HG03457 (cell line): ENCODE results near the gene ARHGEF28.

Source experiments
- ATAC-seq: cut with Tn5 transposase; IDR thresholded peaks from one replicate; pipeline ENCODE4 v1.9.1; 2021; ENCODE audit warnings: moderate number of reproducible peaks; ENCODE audit not compliant: unreplicated experiment

Gene ARHGEF28

GRCh38 chr5:73952872-73953271 lies 326.9 kb downstream of the ARHGEF28 start:
- no peak for ATAC-seq

- ATAC-seq: no peak
These were observed 328.4 kb downstream of the ARHGEF28 start for GRCh38 chr5:73954381-73954780.

GRCh38 chr5:73955271-73955846 lies 329.4 kb downstream of the ARHGEF28 start:
- no peak for ATAC-seq

- no peak for ATAC-seq
These were observed 331.5 kb downstream of the ARHGEF28 start for GRCh38 chr5:73957397-73958001.

GRCh38 chr5:73958037-73958436 lies 332.0 kb downstream of the ARHGEF28 start:
- ATAC-seq: no peak

GRCh38 chr5:73960023-73960422 lies 334.0 kb downstream of the ARHGEF28 start:
- ATAC-seq: no peak

GRCh38 chr5:73960426-73960825 lies 334.4 kb downstream of the ARHGEF28 start:
- no peak for ATAC-seq

- no peak for ATAC-seq
These were observed 336.9 kb downstream of the ARHGEF28 start for GRCh38 chr5:73962801-73963425.

GRCh38 chr5:73964352-73964865 lies 338.4 kb downstream of the ARHGEF28 start:
- no peak for ATAC-seq

- no peak for ATAC-seq
These were observed 340.5 kb downstream of the ARHGEF28 start for GRCh38 chr5:73966451-73966850.

- no peak for ATAC-seq
These were observed 341.4 kb downstream of the ARHGEF28 start for GRCh38 chr5:73967347-73967746.

GRCh38 chr5:73968246-73968645 lies 342.2 kb downstream of the ARHGEF28 start:
- no peak for ATAC-seq

- no peak for ATAC-seq
These were observed 342.7 kb downstream of the ARHGEF28 start for GRCh38 chr5:73968729-73969128.

GRCh38 chr5:73969195-73970036 lies 343.4 kb downstream of the ARHGEF28 start:
- no peak for ATAC-seq

- no peak for ATAC-seq
These were observed 345.3 kb downstream of the ARHGEF28 start for GRCh38 chr5:73971326-73971725.

GRCh38 chr5:73973135-73973534 lies 347.1 kb downstream of the ARHGEF28 start:
- ATAC-seq: no peak

- no peak for ATAC-seq
These were observed 348.9 kb downstream of the ARHGEF28 start for GRCh38 chr5:73974871-73975360.

GRCh38 chr5:73975845-73976244 lies 349.8 kb downstream of the ARHGEF28 start:
- no peak for ATAC-seq

- ATAC-seq: no peak
These were observed 351.1 kb downstream of the ARHGEF28 start for GRCh38 chr5:73977146-73977545.

- no peak for ATAC-seq
These were observed 353.3 kb downstream of the ARHGEF28 start for GRCh38 chr5:73979321-73979720.

- no peak for ATAC-seq
These were observed 355.7 kb downstream of the ARHGEF28 start for GRCh38 chr5:73981704-73982103.
